H9 (cell line): ENCODE data around the gene TUBB2A. TPM values are rescaled to one million over a fixed set of nuclear protein-coding genes. Genes with fewer than 3 reads are reported as not detected.

Experiments
- DNase-seq: peaks from one replicate; pipeline ENCODE4 v3.0.0-alpha.2; 2017
- H2AFZ ChIP-seq: one replicate; pipeline ENCODE4 v1.6.1; 2013; ENCODE audit warnings: mild to moderate bottlenecking, low read length, control low read depth, moderate library complexity
- H2AK5ac ChIP-seq: 2 replicates; pipeline ENCODE4 v1.6.1; 2013; ENCODE audit warnings: low read length, control low read depth, mixed read lengths; ENCODE audit not compliant: insufficient read length
- H2BK120ac ChIP-seq: one replicate; pipeline ENCODE4 v1.6.1; 2013; ENCODE audit warnings: low read depth, mild to moderate bottlenecking, low read length, control low read depth, inconsistent platforms; ENCODE audit not compliant: poor library complexity, severe bottlenecking
- H2BK12ac ChIP-seq: 2 replicates; pipeline ENCODE4 v1.6.1; 2013; ENCODE audit warnings: low read length, control low read depth, mixed read lengths, low read depth; ENCODE audit not compliant: insufficient read length
- H2BK15ac ChIP-seq: 2 replicates; pipeline ENCODE4 v1.6.1; 2013; ENCODE audit warnings: low read depth, low read length, control low read depth
- H2BK20ac ChIP-seq: one replicate; pipeline ENCODE4 v1.6.1; 2013; ENCODE audit warnings: low read depth, mild to moderate bottlenecking, low read length, control low read depth, inconsistent platforms; ENCODE audit not compliant: poor library complexity, severe bottlenecking
- H2BK5ac ChIP-seq: 2 replicates; pipeline ENCODE4 v1.6.1; 2013; ENCODE audit warnings: low read length, control low read depth, mixed read lengths; ENCODE audit not compliant: insufficient read length
- H3K14ac ChIP-seq: 2 replicates; pipeline ENCODE4 v1.6.1; 2013; ENCODE audit warnings: low read length, control low read depth; ENCODE audit not compliant: insufficient read depth
- H3K18ac ChIP-seq: 2 replicates; pipeline ENCODE4 v1.6.1; 2013; ENCODE audit warnings: low read depth, mild to moderate bottlenecking, mixed read lengths, low read length, control low read depth; ENCODE audit not compliant: insufficient read length
- H3K23ac ChIP-seq: 2 replicates; pipeline ENCODE4 v1.6.1; 2013; ENCODE audit warnings: low read length, control low read depth, mixed read lengths, low read depth; ENCODE audit not compliant: insufficient read length
- H3K23me2 ChIP-seq: 2 replicates; pipeline ENCODE4 v1.6.1; 2013; ENCODE audit warnings: low read depth, mild to moderate bottlenecking, mixed read lengths, low read length, control low read depth; ENCODE audit not compliant: insufficient read length, poor library complexity, severe bottlenecking
- H3K27ac ChIP-seq: 2 replicates; pipeline ENCODE4 v1.5.1; 2013; ENCODE audit warnings: low read length, control low read depth, mixed read lengths, low read depth; ENCODE audit not compliant: insufficient read length
- H3K27me3 ChIP-seq: 2 replicates; pipeline ENCODE4 v1.6.1; 2013; ENCODE audit warnings: low read length, control low read depth, inconsistent platforms; ENCODE audit not compliant: insufficient read depth
- H3K4ac ChIP-seq: 2 replicates; pipeline ENCODE4 v1.6.1; 2013; ENCODE audit warnings: low read depth, mild to moderate bottlenecking, control low read depth, inconsistent platforms, low read length, moderate library complexity
- H3K4me1 ChIP-seq: 2 replicates; pipeline ENCODE4 v1.6.1; 2013; ENCODE audit warnings: low read length, control low read depth, inconsistent platforms; ENCODE audit not compliant: insufficient read depth
- H3K4me2 ChIP-seq: 2 replicates; pipeline ENCODE4 v1.6.1; 2013; ENCODE audit warnings: low read length, control low read depth, mixed read lengths; ENCODE audit not compliant: insufficient read length, insufficient read depth
- H3K56ac ChIP-seq: 2 replicates; pipeline ENCODE4 v1.6.1; 2013; ENCODE audit warnings: low read depth, mild to moderate bottlenecking, mixed read lengths, low read length, control low read depth; ENCODE audit not compliant: insufficient read length
- H3K79me1 ChIP-seq: 2 replicates; pipeline ENCODE4 v1.6.1; 2013; ENCODE audit warnings: low read depth, mild to moderate bottlenecking, moderate library complexity, low read length, control low read depth, inconsistent platforms; ENCODE audit not compliant: insufficient read depth, poor library complexity, severe bottlenecking
- H3K79me2 ChIP-seq: 2 replicates; pipeline ENCODE4 v1.6.1; 2013; ENCODE audit warnings: low read length, control low read depth, inconsistent platforms; ENCODE audit not compliant: insufficient read depth
- H3K9ac ChIP-seq: 2 replicates; pipeline ENCODE4 v1.6.1; 2013; ENCODE audit warnings: low read length, control low read depth, mixed read lengths; ENCODE audit not compliant: insufficient read length; ENCODE audit errors: extremely low read depth
- H3K9me3 ChIP-seq: one replicate; pipeline ENCODE4 v1.6.1; 2013; ENCODE audit warnings: low read depth, low read length, inconsistent platforms; ENCODE audit not compliant: control insufficient read depth
- H3T11ph ChIP-seq: one replicate; pipeline ENCODE4 v1.6.1; 2013; ENCODE audit warnings: mild to moderate bottlenecking, low read length, control low read depth, inconsistent platforms
- H4K20me1 ChIP-seq: one replicate; pipeline ENCODE4 v1.6.1; 2013; ENCODE audit not compliant: control insufficient read depth, insufficient read length, insufficient read depth
- H4K5ac ChIP-seq: 2 replicates; pipeline ENCODE4 v1.6.1; 2013; ENCODE audit warnings: low read depth, mild to moderate bottlenecking, mixed read lengths, low read length, control low read depth; ENCODE audit not compliant: insufficient read length
- H4K8ac ChIP-seq: replicated peaks from 2 replicates; pipeline ENCODE4 v1.6.1; 2013; ENCODE audit warnings: low read length, control low read depth, mixed read lengths, low read depth; ENCODE audit not compliant: insufficient read length
- H4K91ac ChIP-seq: 2 replicates; pipeline ENCODE4 v1.6.1; 2013; ENCODE audit warnings: low read depth, mild to moderate bottlenecking, moderate library complexity, mixed read lengths, low read length, control low read depth; ENCODE audit not compliant: insufficient read length
- H3K27ac Mint-ChIP-seq, 3 experiments: 2 replicates in 2 of 3; 3 replicates in 1 of 3; pipeline ENCODE4 v1.8.0; 2020 to 2021; ENCODE audit warnings: mixed read lengths in 3 of 3, mild to moderate bottlenecking in 1 of 3, moderate library complexity in 1 of 3
- H3K27me3 Mint-ChIP-seq: 2 replicates; pipeline ENCODE4 v1.8.0; 2021; ENCODE audit warnings: low read depth, mild to moderate bottlenecking, moderate library complexity, mixed read lengths
- H3K36me3 Mint-ChIP-seq, 3 experiments: 2 replicates in 2 of 3; 3 replicates in 1 of 3; pipeline ENCODE4 v1.8.0; 2020 to 2021; ENCODE audit warnings: low read depth in 3 of 3, mixed read lengths in 3 of 3; ENCODE audit not compliant: insufficient read depth in 1 of 3
- H3K4me1 Mint-ChIP-seq, 2 experiments: 2 replicates each; pipeline ENCODE4 v1.8.0; 2020; ENCODE audit warnings: mixed read lengths in 2 of 2
- H3K4me3 Mint-ChIP-seq, 2 experiments: 2 replicates in 1 of 2; 3 replicates in 1 of 2; pipeline ENCODE4 v1.8.0; 2020 to 2021; ENCODE audit warnings: mild to moderate bottlenecking in 2 of 2, mixed read lengths in 2 of 2, moderate library complexity in 1 of 2
- H3K9me3 Mint-ChIP-seq, 2 experiments: 2 replicates in 1 of 2; 3 replicates in 1 of 2; pipeline ENCODE4 v1.8.0; 2020; ENCODE audit warnings: mild to moderate bottlenecking in 2 of 2, mixed read lengths in 2 of 2, moderate library complexity in 1 of 2
- whole genome bisulfite sequencing: extraction: QIAGEN DNeasy Blood & Tissue Kit; methylation state at CpG from one replicate; pipeline ENCODE4 v1.1.7; 2013; ENCODE audit warnings: missing lambda C conversion rate, low lambda C conversion rate, mixed read lengths; ENCODE audit not compliant: insufficient read length; ENCODE audit errors: extremely low coverage; 5-methylcytosine and 5-hydroxymethylcytosine counted together
- total RNA-seq: library from RNA; stranded (reverse); gene quantifications from 2 replicates; pipeline ENCODE4 v1.2.1, GENCODE V29; 2021
- TF ChIP-seq, protein P1 (sequence below): fragments of 200-600 bp; sonication (generic); conservative IDR thresholded peaks from 3 replicates; pipeline ENCODE4 v1.8.0; 2021; ENCODE audit warnings: antibody characterized with exemption, mild to moderate bottlenecking

TUBB2A gene
- total RNA-seq, 1 experiment from 2014 or later: 258 TPM

DNA sequence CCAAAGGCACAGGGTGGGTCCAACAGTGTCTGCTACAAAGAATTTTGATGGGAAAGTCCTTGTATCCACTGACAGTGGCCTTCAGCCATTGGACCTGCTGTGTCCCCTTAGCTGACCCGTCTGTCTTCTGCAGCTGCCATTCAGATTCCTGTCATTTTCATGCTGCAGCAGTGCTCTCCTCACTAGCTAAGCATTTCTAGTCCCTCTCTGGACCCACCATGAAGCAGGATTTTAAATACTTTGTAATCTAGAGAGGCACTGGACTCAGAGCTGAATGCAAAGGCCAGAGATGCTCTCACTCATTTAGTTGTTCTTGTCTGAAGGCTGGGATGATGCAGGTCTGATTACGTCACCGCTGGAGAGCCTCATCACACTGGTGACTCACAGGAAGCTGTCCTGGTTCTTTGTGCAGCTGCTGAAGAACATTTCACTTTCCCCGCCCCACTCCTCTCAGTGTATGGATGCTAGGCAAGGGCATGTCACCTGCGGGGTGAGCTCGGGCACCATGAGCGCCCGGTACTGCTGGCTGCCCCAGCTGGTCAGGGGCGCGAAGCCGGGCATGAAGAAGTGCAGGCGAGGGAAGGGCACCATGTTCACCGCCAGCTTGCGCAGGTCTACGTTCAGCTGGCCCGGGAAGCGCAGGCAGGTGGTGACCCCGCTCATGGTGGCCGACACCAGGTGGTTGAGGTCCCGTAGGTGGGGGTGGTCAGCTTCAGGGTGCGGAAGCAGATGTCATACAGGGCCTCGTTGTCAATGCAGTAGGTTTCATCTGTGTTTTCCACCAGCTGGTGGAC lies 19.4 kb upstream of the TUBB2A start:
- DNase-seq: no peak
- no peak overlapping the region for H2AFZ ChIP-seq
- peaks cover 0 to 4% of the 10 kb centered on the region in 2 experiments; a peak in 2 of 5 replicates for H3K9me3 Mint-ChIP-seq
- H2BK120ac ChIP-seq: no peak overlapping the region
- H4K8ac ChIP-seq: no peak overlapping the region
- H3K9ac ChIP-seq: no peak overlapping the region
- WGBS: no CpG with 5 or more reads among the region's 22 CpGs
- no peak overlapping the region for H3K23ac ChIP-seq
- no peak overlapping the region for H3K56ac ChIP-seq
- TF ChIP-seq, protein P1, sequence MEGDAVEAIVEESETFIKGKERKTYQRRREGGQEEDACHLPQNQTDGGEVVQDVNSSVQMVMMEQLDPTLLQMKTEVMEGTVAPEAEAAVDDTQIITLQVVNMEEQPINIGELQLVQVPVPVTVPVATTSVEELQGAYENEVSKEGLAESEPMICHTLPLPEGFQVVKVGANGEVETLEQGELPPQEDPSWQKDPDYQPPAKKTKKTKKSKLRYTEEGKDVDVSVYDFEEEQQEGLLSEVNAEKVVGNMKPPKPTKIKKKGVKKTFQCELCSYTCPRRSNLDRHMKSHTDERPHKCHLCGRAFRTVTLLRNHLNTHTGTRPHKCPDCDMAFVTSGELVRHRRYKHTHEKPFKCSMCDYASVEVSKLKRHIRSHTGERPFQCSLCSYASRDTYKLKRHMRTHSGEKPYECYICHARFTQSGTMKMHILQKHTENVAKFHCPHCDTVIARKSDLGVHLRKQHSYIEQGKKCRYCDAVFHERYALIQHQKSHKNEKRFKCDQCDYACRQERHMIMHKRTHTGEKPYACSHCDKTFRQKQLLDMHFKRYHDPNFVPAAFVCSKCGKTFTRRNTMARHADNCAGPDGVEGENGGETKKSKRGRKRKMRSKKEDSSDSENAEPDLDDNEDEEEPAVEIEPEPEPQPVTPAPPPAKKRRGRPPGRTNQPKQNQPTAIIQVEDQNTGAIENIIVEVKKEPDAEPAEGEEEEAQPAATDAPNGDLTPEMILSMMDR: no peak
- no peak overlapping the region for H2BK5ac ChIP-seq
- H3K14ac ChIP-seq: no peak overlapping the region
- H3K4me2 ChIP-seq: no peak overlapping the region
- no peak overlapping the region for H3K18ac ChIP-seq
- no peaks in the 10 kb centered on the region for H3K79me2 ChIP-seq
- peaks cover 0 to 2% (median 0%) of the 10 kb centered on the region in 3 experiments; a peak in 2 of 7 replicates for H3K36me3 Mint-ChIP-seq
- H2AK5ac ChIP-seq: no peak overlapping the region
- no peaks in the 10 kb centered on the region for H3K9me3 ChIP-seq
- H4K5ac ChIP-seq: no peak overlapping the region
- no peaks in the 10 kb centered on the region for H4K20me1 ChIP-seq
- H3K23me2 ChIP-seq: no peaks in the 10 kb centered on the region
- H3K27me3 ChIP-seq: no peaks in the 10 kb centered on the region
- H3K27ac ChIP-seq: no peak overlapping the region
- no peak overlapping the region for H3K4ac ChIP-seq
- H3K4me1 ChIP-seq: peaks cover 6% of the 10 kb centered on the region; the same call in 1 of the 2 replicates
- no peak overlapping the region for H2BK20ac ChIP-seq
- H2BK15ac ChIP-seq: no peak overlapping the region
- H3K27me3 Mint-ChIP-seq: no peaks in the 10 kb centered on the region; the same call in 1 of the 2 replicates
- no peaks in the 10 kb centered on the region for H3K79me1 ChIP-seq
- H4K91ac ChIP-seq: no peak overlapping the region
- no peak overlapping the region for H3K4me3 Mint-ChIP-seq
- no peak overlapping the region for H3K27ac Mint-ChIP-seq
- H3K4me1 Mint-ChIP-seq: peaks cover 23 to 37% of the 10 kb centered on the region in 2 experiments
- H3T11ph ChIP-seq: no peak overlapping the region
- H2BK12ac ChIP-seq: no peak overlapping the region
